Pericardium fibroblast (primary cell): ENCODE measurements around the gene GPATCH1. TPM values are rescaled to one million over a fixed set of nuclear protein-coding genes. Genes with fewer than 3 reads are reported as not detected.

Experiments used
- total RNA-seq: library from RNA; depleted of rRNA; stranded (reverse); fragments of >200 nt; gene quantifications from 2 replicates; pipeline ENCODE4 v1.2.3, GENCODE V29; 2015

The GPATCH1 gene
- 3.6 and 4.9 TPM in 2 replicates for total RNA-seq

GRCh38 chr19:33080761-33081681 is at the start of gene GPATCH1:
TSS of gene GPATCH1 (plus strand) at chr19:33081181. CDS start at chr19:33081194, 13 bp downstream.

GRCh38 chr19:33064792-33065550 is 16.0 kb upstream of the GPATCH1 start, which contains the start of gene RHPN2:
TSS of gene RHPN2 (minus strand) at chr19:33064888. CDS start at chr19:33064852, 36 bp downstream.

GRCh38 chr19:33132021-33132420 is 51.0 kb downstream of the GPATCH1 start, which contains the start of gene WDR88:
TSS of gene WDR88 (plus strand) at chr19:33132114. CDS start at chr19:33132170, 56 bp downstream.

Other genes starting within 250 kb of the GPATCH1 start
- gene SLC7A9, start 211.4 kb upstream of the GPATCH1 start, total RNA-seq: not detected in 2 replicates
- 14.7 and 18.7 TPM in 2 replicates for gene CEP89, start 109.2 kb upstream of the GPATCH1 start, total RNA-seq
- 2.1 and 2.6 TPM in 2 replicates for gene FAAP24, start 108.9 kb upstream of the GPATCH1 start, total RNA-seq
- 0.94 and 8.9 TPM in 2 replicates for gene RHPN2, start 16.3 kb upstream of the GPATCH1 start, total RNA-seq
- not detected in 2 replicates for gene WDR88, start 50.9 kb downstream of the GPATCH1 start, total RNA-seq
- 39.5 and 42.9 TPM in 2 replicates for gene LRP3, start 113.1 kb downstream of the GPATCH1 start, total RNA-seq
- 0.12 TPM in 1 of 2 replicates, not detected in the other for gene SLC7A10, start 144.7 kb downstream of the GPATCH1 start, total RNA-seq
- 1.7 and 2.8 TPM in 2 replicates for gene CEBPA, start 221.4 kb downstream of the GPATCH1 start, total RNA-seq